Measurements from ENCODE around the gene SPATA17.

The SPATA17 gene

GRCh38 chr1:217857061-217857460 lies 225.9 kb downstream of the SPATA17 start:
- no peak for DNase-seq

DNA sequence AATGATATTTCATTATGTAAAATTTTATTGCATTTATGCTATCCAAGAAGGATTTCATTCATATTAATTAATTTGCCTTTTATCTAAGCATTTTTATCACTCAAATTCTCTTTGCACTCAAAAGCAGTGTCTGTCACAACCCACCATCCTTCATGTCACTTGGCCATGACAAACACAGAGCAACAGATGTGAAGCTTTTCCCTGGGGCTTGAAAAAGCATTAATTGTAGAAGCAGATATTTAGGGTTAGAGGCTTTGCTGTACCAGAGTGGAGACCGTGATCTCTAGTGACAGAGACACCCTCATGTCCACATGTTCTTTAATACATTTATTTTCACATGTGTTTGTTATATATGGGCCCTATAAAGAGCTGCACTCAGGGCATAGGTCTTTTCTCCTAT lies 230.5 kb downstream of the SPATA17 start:
- no peak for DNase-seq

DNA sequence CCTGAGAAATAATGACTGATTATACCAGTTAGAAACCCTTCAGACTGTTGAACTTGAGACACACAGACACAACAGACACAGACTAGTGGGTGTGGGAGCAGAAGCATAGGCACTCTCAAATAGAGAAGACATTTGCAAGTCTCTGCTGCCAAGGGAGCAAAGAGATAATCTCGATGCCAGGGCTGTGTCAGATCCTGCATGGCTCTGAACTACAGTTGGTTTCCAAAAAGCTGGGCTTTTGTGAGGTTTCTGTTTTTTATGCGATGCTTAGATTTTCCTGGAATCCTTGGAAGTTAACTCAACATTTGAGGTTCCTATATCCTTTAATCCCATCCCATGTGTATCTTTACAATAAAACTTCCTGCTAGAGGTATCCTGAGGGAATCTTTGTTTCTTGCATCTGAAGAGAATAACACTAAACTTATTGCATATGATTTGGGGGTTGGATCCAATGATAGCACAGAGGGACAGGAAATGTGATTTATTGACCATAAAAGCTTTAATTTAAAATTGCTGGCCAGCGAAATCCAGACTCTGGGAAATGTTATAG lies 236.4 kb downstream of the SPATA17 start:
- no peak for DNase-seq

GRCh38 chr1:217871955-217872354 lies 240.8 kb downstream of the SPATA17 start:
- DNase-seq: no peak

DNA sequence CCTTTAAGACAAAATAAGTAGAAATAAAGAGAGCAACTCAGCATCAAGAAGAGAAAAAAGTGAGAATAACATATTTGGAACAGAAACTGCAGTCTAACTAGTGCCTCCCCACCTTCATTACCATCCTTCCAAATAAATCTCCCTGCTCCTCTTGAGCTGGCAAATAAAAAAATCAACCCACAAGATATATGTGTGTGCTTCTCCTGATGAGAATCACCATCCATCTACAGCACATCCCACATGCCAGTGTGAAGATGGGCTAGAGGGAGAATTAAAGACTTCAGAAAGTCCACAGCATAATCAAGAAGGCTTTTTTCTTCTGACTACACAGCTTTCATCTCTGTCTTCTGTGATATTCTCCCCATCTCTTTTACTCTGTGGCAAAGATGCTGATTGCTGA lies 244.1 kb downstream of the SPATA17 start:
- DNase-seq: no peak

- DNase-seq: no peak
These were observed 245.3 kb downstream of the SPATA17 start for GRCh38 chr1:217876401-217876800.

DNA sequence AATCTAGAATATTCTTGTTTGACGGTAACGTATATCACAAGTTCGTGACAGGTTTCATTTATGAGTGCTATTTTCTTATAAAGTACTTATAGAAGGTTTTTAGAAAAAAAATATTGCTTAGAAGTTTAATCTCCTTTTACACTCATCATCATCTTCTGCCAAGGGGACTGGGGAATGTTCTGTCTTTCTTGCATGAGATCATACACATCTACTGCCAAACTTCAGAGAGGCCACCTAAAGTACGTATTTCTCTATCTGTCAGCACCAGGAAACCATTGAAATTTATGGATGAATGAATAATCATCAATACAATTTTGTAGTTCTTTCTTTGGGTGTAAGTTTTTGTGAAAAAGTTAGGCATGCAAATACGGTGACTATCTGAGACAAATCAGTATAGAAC lies 245.8 kb downstream of the SPATA17 start:
- DNase-seq: no peak

DNA sequence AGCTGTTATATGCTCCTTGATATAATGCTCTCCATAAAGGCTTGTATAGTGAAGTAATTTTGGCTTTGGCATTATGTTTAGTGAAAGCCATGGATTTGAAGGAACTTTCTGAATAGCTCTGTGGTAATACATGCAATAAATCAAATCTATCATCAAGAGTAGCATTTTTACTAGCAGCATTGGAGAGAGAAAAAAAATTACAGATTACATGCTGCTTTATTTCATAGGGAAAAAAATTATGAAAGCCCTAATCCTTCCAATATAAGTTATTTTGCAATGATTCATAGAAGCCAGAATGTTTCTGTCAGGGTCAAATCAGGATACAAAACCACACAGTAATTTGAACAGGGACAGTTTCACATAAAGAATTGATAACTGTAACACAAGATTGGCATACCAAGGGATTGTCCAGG lies 250.0 kb downstream of the SPATA17 start:
- no peak for DNase-seq

DNA sequence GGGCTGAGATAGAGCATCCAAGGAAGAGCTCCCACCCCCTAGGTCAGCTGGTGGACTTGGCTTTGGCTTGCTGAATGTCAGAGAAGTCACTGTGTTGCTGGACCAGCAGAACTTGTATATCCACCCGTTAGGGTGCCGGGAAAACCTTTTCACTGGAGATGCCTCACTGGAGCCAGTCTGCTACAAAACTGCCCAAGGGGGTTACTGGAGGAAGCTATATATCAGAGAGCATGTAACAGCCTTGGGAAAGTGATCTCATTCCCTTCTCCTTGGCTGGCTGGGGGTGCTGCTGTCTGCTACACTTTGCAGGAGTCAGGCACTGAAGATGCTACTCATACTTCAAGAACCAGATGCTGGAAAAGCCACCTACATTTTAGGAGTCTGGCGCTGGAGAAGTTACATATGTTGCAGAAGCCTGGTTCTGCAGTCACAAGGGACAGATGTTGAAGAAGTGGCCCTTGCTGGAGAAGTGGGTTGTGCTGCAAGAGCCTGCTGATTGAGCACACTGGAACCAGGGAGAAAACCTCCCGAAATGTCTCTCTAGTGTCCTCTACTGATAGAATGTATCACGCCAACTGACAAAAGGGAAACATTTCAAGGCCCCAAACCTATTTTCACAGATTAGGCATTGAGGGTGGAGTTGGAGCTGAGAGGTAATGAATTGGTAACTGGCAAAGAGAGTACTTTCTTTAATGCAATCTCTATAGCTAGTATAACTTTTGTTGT lies 250.6 kb downstream of the SPATA17 start:
- no peak for DNase-seq

GRCh38 chr1:217885181-217885580 lies 254.0 kb downstream of the SPATA17 start:
- DNase-seq: no peak

DNA sequence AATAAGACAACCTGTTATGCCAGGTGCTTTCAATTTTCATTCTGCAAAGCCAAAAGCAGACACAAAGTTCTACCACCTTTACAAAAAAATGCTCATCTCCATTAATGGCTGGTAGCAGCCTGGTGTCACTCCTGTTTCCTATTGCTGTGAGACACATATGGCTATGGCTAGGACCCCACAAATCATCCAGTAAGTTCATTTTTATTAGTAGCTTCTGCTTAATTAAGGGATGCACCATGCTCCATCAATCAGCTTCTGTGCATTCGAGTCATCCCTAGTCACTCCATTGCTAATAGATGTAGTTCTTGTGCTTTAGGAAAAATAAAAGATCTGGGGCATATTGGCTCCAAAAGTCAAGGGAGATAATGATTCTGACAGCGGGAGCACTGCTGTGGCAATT lies 257.2 kb downstream of the SPATA17 start:
- DNase-seq: no peak

DNA sequence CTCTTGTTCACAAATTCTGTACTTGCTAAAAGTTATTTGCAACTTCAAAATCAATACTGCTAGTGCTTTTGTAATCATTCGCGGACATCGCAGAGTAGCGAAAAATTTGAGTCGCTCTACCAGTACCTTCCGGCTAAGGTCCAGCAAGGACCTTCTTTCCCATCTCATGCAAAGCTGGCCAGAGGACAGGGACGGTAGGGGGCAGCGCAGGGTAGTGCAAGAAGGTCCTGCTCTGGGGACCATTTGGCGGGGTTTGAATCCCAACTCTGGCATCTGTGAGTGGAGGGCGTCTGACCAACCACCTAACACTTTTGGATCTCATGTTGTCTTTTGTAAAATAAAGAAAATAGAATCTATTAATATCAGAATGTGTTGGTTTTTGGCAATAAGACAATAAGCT lies 258.3 kb downstream of the SPATA17 start:
- DNase-seq: peak; percentile 8 to 42

DNA sequence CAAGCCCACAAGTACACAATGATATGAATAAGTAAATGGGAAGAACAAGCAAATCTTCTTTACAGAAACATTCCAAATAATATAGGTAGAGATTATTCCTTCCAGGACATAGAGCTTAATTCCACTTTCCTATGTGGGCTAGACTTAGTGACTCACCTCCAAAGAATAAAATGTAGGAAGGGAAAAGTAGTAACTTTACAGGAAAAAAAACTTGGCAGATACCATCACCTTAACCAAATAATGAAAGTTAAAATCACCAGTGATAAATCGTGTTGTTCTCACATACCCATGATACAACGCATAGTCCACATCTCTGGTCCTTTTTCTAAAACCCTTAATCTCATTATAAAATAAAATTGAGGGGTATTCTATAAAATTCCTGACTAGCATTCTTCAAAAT lies 260.8 kb downstream of the SPATA17 start:
- no peak for DNase-seq

DNA sequence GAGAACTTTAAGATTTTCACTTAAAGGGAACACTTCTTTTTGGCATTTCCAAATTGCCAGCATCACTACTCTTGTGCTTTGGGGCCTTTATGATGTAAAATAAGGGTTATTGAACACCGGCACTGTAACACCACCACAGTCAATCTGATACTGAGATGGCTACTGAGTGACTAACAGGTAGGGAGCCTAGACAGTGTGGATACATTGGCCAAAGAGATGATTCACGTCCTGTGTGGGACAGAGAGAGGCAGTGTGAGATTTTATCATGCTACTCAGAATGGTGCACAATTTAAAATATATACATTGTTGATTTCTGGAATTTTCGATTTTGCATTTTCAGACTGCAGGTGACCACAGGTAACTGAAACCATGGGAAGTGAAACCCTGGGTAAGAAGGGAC lies 261.6 kb downstream of the SPATA17 start:
- no peak for DNase-seq

GRCh38 chr1:217895841-217896240 lies 264.7 kb downstream of the SPATA17 start:
- DNase-seq: no peak

DNA sequence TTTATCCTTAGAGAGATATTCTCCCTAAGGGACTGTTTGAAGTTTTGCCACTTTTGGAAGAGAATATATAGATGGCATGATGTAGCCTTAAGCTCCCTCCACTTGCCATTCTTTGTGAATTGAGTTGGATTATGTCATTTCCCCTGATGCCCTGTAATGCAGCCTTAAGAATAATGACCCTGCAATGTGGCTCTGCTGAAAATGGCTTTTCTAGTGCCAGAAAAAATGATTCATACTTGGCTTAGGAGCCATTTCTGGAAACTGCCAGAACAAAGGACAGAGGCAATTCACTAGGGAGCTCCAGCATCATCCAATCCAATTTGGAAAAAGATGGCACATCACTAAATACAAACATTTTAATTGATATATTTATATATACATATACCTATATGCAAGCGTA lies 265.3 kb downstream of the SPATA17 start:
- no peak for DNase-seq

DNA sequence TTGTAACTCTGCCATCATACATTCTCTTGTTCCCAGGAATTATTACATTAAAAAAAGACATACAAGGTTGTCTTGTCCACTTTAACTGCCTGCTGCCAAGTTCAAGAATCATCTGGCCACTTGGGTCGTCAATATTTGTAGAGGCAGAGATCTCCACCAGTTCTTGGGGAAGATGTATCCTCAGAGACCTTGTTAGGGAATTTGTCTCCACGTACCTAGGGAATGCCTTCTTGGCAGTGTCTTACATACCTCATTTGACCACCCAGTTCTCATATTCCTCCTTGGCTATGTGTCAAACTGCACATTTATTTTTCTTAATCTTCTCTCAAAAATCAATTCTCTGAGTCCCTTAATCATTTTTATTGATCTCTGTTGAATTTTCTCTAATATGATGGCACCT lies 266.0 kb downstream of the SPATA17 start:
- DNase-seq: no peak

DNA sequence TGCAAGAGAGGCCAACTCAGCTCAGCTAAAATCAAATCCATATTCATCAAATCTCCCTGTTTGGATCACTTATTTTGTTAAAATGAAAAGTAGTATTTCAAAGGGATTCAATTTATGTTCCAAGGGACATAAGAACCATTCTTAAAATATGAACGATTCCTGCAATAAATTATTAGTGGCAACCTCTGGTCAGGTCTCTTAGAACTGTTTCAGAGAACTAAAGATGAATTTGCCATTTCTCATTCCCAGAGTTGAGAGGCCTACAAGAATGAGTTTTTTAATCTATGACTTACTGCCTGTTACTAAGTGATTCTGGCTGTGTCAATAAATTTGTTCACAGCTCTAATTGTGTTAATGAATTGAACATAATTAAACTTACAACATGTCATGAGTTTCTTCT lies 268.5 kb downstream of the SPATA17 start:
- no peak for DNase-seq

DNA sequence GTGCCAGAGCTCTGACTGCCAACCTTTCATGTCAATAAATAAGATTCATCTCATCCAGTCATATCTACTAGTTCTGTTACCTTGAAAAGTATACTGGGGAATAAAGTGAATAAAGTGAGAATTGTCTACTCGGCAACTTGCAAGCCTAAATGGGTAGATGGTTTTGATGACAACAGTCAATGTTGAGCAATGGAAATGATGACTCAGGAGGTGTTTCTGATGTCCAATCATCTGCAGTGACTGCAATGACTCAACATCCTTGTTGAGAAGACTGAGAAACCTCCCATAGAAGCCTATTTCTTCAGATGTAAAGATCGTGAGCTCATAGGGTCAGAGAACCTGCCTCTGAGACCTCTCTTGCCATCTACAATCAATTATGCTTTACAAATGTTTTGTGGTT lies 276.4 kb downstream of the SPATA17 start:
- no peak for DNase-seq

DNA sequence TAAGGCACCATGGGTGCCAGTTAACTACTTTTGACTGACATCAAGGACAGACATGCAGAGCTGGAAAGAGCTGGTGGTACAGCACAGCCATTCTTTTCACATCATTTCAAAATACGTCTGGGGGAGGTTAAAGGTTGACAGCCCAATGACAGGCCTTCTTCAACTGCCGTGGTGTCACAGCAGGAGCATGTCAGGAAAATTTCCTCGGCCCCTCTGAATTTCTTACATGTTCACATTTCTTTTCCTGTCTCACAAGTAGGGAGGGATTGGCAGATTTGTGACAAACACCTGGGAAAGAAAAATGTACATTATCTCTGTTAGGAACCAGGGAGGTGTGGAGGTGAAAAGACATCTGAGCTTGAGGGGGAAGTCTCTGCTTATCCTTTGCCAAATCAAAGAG lies 279.1 kb downstream of the SPATA17 start:
- no peak for DNase-seq

- DNase-seq: no peak
These were observed 279.7 kb downstream of the SPATA17 start for GRCh38 chr1:217910791-217911320.

DNA sequence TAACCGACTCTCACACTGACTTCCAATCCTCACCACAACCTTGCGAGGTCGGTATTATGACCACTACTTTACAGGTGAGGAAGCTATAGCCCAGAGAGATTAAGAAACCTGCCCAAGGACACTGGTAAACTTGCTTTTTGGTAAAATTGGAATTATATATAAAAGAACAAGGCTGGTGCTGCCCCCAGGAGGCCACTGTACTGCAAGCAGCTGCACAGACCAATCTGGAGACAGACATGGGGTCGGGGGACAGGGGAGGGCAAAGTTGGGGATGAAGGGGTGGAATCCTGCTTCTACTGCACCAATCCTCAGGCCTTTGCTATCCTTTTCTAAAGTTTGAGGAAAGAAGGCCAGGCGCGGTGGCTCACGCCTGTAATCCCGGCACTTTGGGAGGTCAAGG lies 280.8 kb downstream of the SPATA17 start:
- DNase-seq: no peak

DNA sequence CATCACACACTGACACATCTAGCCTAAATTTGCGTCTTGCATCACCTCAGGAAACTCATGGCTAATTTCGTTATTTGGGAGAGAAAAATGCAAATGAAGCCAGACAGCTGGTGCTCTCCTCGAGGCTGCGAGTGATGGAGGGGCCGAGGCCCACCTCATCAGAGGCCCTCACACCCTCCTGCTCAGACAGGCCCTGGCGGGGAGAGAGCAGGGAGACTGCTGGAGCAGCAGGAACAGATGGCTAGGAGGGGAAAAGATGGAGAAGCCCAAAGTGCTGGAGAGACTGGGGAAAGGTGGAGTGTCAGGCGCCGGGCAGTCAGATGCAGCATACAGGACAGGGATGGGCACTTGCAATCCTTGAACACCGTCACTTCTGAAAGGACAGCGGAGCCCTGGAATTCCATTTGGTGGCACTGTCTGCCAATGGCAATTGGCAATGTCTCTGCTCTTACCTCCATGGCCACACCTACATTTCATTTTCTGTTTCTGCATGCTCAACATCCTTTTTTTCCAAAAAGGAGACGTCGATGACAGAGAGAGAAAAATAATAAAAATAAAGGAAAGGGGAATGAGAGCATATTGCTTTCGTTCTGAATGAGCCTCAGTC lies 286.2 kb downstream of the SPATA17 start:
- no peak for DNase-seq

- peak in 1 of 2 experiments; percentile 34 for DNase-seq
These were observed 288.7 kb downstream of the SPATA17 start for GRCh38 chr1:217919683-217920388.
